Measurements from ENCODE around the gene ZNF512.
"Not testable (repeated sequence)": the region's sequence is repeated elsewhere in the genome, so short reads cannot be mapped to it uniquely, and the experiment has no call there.

The ZNF512 gene

DNA sequence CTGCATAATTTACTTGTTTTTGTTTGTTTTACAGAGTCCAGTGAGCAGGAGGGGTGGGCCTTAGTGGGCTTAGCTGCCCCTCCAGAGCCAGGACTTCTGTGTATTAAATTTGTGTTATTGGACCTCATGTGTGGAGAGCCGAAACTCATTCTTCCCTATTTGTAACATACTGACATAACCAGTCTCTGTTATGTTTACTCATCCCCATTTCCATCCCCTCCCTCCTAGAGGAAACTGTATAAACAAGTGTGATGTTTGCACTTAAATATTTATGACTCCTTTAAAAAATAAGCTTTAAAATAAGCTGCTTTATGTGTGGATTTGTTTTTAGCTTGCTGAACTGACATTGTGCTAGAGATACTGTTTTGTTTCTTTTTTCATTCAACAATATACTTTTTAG is 13.8 kb downstream of the ZNF512 start:
- no peak overlapping the region for H3K4me3 ChIP-seq (replicated peaks; ENCODE audit: low read depth, low read length)
- DNase-seq (ENCODE audit: low read depth): no peak
- TF ChIP-seq, protein P1, sequence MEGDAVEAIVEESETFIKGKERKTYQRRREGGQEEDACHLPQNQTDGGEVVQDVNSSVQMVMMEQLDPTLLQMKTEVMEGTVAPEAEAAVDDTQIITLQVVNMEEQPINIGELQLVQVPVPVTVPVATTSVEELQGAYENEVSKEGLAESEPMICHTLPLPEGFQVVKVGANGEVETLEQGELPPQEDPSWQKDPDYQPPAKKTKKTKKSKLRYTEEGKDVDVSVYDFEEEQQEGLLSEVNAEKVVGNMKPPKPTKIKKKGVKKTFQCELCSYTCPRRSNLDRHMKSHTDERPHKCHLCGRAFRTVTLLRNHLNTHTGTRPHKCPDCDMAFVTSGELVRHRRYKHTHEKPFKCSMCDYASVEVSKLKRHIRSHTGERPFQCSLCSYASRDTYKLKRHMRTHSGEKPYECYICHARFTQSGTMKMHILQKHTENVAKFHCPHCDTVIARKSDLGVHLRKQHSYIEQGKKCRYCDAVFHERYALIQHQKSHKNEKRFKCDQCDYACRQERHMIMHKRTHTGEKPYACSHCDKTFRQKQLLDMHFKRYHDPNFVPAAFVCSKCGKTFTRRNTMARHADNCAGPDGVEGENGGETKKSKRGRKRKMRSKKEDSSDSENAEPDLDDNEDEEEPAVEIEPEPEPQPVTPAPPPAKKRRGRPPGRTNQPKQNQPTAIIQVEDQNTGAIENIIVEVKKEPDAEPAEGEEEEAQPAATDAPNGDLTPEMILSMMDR (IDR thresholded peaks at IDR 0.05; ENCODE audit: low read length, missing control alignments): no peak

DNA sequence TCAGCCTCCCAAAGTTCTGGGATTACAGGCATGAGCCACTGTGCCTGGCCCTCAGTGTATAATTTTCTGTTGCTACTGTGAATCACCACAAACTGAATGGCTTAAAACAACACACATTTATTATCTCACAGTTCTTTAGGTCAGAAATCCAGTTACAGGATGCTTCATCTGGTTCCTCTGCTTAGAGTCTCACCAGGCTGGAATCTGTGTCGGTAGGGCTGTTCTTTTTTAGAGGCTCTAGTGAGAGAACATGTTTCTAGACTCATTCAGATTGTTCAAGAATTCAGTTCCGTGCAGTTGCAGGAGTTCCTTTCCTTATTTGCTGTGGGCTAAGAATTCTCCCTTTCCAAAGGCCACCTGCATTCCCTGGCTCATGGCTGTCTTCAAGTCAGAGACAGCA is 23.8 kb downstream of the ZNF512 start:
- DNase-seq (ENCODE audit: low read depth): no peak
- no peak overlapping the region for H3K4me3 ChIP-seq (replicated peaks; ENCODE audit: low read depth, low read length)
- TF ChIP-seq, protein P1 (IDR thresholded peaks at IDR 0.05; ENCODE audit: low read length, missing control alignments): no peak

DNA sequence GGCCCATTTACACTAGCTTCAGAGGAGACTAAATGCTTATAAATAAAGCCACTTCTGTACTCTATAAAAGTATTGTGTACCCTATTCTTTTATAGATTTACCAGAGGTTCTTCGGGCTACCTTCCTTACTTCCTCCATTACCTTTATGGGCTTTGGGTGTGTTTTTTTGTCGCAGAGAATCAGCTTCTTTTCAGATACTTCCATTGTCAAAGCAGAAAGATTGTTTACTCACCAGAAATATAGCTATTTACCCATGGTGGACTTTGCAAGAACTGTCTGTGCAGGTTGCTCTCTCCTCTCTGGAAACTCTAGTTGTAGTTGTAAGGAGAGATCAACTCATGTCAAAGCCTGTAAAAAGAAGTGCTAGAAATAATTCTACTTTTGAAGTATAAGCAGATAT is 31.1 kb downstream of the ZNF512 start:
- no peak overlapping the region for H3K4me3 ChIP-seq (replicated peaks; ENCODE audit: low read depth, low read length)
- TF ChIP-seq, protein P1 (IDR thresholded peaks at IDR 0.05; ENCODE audit: low read length, missing control alignments): no peak

GRCh38 chr2:27615316-27615715 is 32.5 kb downstream of the ZNF512 start:
- DNase-seq (ENCODE audit: low read depth): no peak
- TF ChIP-seq, protein P1 (IDR thresholded peaks at IDR 0.05; ENCODE audit: low read length, missing control alignments): no peak
- no peak overlapping the region for H3K4me3 ChIP-seq (replicated peaks; ENCODE audit: low read depth, low read length)

More for the DNA sequence above, 31.1 kb downstream of the ZNF512 start:
- no peak for DNase-seq (ENCODE audit: low read depth)

DNA sequence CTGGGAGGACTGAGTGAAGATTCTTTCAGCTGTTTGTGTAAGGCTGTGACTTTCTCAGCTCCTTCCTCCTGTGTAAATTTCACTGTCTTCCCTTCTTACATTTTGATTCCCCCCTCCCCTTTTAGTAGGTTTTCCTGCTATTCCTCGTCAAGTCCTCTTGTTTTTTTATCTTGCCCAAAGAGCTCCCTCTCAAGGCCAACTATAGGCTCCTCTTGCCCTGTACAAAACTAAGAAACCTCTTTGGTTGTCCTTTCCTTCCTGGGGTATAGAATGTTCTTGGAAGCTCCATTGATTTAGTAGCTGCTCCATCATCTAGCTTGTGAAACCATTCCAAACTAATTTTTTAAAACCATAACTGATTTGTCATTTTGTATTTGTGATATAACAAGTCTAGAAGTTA is 38.7 kb downstream of the ZNF512 start:
- TF ChIP-seq, protein P1 (IDR thresholded peaks at IDR 0.05; ENCODE audit: low read length, missing control alignments): no peak
- H3K4me3 ChIP-seq (replicated peaks; ENCODE audit: low read depth, low read length): no peak overlapping the region
- DNase-seq (ENCODE audit: low read depth): no peak

DNA sequence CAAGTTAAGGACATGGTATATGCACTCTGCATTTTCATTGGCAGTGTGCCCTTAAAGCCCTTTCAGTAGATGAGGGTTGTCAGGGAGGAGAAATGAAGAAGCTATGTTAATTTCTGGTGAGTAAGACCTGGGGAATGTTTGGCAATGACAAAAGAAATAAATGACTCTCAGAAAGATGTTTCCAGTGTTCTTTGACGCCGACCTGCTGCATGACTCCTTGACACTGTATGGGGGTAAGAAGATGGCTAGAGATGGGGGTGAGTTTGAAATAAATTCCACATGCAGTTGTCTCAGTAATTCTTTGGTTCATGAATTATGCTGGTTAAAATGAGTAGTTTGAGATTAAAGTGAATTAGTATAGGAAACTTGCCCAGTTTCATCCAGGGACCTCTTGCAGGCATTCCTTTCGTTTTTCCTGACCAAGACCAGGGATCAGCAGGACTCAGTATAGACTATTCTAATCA is 40.1 kb downstream of the ZNF512 start:
- DNase-seq (ENCODE audit: low read depth): peak; percentile 61
- H3K4me3 ChIP-seq (replicated peaks; ENCODE audit: low read depth, low read length): no peak overlapping the region
- TF ChIP-seq, protein P1 (IDR thresholded peaks at IDR 0.05; ENCODE audit: low read length, missing control alignments): no peak

DNA sequence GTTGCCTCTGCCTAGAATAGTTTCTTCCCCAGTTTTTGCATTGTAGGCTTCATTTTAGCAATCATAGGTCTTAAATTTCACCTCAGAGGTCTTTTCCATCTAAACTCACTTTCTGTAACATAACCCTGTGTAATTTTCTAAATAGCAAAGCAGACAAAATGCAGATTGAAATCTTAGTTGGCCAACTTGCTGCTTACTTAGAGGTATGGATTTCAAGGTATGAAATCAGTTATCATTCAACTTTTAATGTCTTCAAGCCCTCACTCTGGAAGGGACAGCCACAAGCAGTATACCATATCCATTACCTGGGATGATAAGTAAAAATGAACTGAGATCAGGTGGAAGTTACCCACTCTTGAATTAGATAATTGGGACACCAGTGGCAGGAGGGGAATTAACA is 42.1 kb downstream of the ZNF512 start:
- H3K4me3 ChIP-seq (replicated peaks; ENCODE audit: low read depth, low read length): no peak overlapping the region
- TF ChIP-seq, protein P1 (IDR thresholded peaks at IDR 0.05; ENCODE audit: low read length, missing control alignments): no peak

DNA sequence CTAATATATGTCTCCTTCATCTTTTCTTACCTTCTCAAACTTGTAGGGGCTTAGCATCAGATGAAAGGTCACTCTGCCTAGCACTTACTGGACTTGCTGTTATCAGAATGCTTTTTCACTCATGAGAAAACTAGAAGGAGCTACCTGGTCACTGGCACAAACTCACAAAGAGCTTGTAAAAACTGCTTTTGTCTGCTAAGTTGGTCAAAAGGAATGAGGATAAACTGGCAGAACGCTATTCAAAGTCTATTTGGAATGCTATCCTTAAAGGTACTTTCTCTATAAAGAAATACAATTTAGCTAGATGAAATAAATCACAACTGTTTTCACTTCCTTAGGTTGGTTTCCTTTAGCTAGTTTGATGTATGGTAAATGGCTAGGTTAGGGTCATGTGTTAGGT is 43.5 kb downstream of the ZNF512 start:
- not testable (repeated sequence) for H3K4me3 ChIP-seq (replicated peaks; ENCODE audit: low read depth, low read length); DNase-seq (ENCODE audit: low read depth)

More for the DNA sequence above, 42.1 kb downstream of the ZNF512 start:
- no peak for DNase-seq (ENCODE audit: low read depth)

GRCh38 chr2:27626921-27627320 is 44.1 kb downstream of the ZNF512 start:
- not testable (repeated sequence) for H3K4me3 ChIP-seq (replicated peaks; ENCODE audit: low read depth, low read length); DNase-seq (ENCODE audit: low read depth)
